ENCODE data around the gene C15orf39.
"Not testable (repeated sequence)": the region's sequence is repeated elsewhere in the genome, so short reads cannot be mapped to it uniquely, and the experiment has no call there.

C15orf39 gene

GRCh38 chr15:75249726-75250125, 48.0 kb downstream of the C15orf39 start:
- no CpG with 5 or more reads among the region's 4 CpGs for WGBS, 2 experiments (ENCODE audit: insufficient coverage in 2 of 2)
- Histone ChIP-seq H3K4me3 (ENCODE audit: extremely low read depth, insufficient read depth, low read length, poor library complexity, severe bottlenecking) (no peak overlapping the region), H3K27ac (ENCODE audit: low read depth, low read length, severe bottlenecking) (no peak overlapping the region), H3K9me3 (ENCODE audit: control insufficient read depth, low read length) (no peaks in the 10 kb centered on the region), H3K4me1 (ENCODE audit: control insufficient read depth, insufficient read depth, low read length, poor library complexity, severe bottlenecking) (no peaks in the 10 kb centered on the region), H3K36me3 (ENCODE audit: control insufficient read depth, insufficient read depth, low read length) (no peaks in the 10 kb centered on the region)

- 100% methylated on average over 2 of the region's 4 CpGs for WGBS, 2 experiments (ENCODE audit: insufficient coverage in 2 of 2)
- H3K4me1 ChIP-seq (ENCODE audit: control insufficient read depth, insufficient read depth, low read length, poor library complexity, severe bottlenecking); H3K36me3 ChIP-seq (ENCODE audit: control insufficient read depth, insufficient read depth, low read length); H3K27ac ChIP-seq (ENCODE audit: low read depth, low read length, severe bottlenecking); H3K9me3 ChIP-seq (ENCODE audit: control insufficient read depth, low read length); H3K4me3 ChIP-seq (ENCODE audit: extremely low read depth, insufficient read depth, low read length, poor library complexity, severe bottlenecking): not testable (repeated sequence)
These were observed 49.7 kb downstream of the C15orf39 start for GRCh38 chr15:75251343-75251742.

GRCh38 chr15:75252285-75252684, 50.6 kb downstream of the C15orf39 start:
- not testable (repeated sequence) for H3K9me3 ChIP-seq (ENCODE audit: control insufficient read depth, low read length); H3K27ac ChIP-seq (ENCODE audit: low read depth, low read length, severe bottlenecking); H3K4me1 ChIP-seq (ENCODE audit: control insufficient read depth, insufficient read depth, low read length, poor library complexity, severe bottlenecking); H3K36me3 ChIP-seq (ENCODE audit: control insufficient read depth, insufficient read depth, low read length); H3K4me3 ChIP-seq (ENCODE audit: extremely low read depth, insufficient read depth, low read length, poor library complexity, severe bottlenecking)
- WGBS, 2 experiments (ENCODE audit: insufficient coverage in 2 of 2): 90 to 94% methylated on average over 2 of the region's 4 CpGs

GRCh38 chr15:75258034-75258433, 56.4 kb downstream of the C15orf39 start, which contains the start of gene GOLGA6C:
TSS of gene GOLGA6C (plus strand) at chr15:75258334. CDS start at chr15:75258599, 265 bp downstream.
- WGBS, 2 experiments (ENCODE audit: insufficient coverage in 2 of 2): no CpG with 5 or more reads among the region's 2 CpGs
- not testable (repeated sequence) for H3K27ac ChIP-seq (ENCODE audit: low read depth, low read length, severe bottlenecking); H3K36me3 ChIP-seq (ENCODE audit: control insufficient read depth, insufficient read depth, low read length); H3K4me1 ChIP-seq (ENCODE audit: control insufficient read depth, insufficient read depth, low read length, poor library complexity, severe bottlenecking); H3K9me3 ChIP-seq (ENCODE audit: control insufficient read depth, low read length); H3K4me3 ChIP-seq (ENCODE audit: extremely low read depth, insufficient read depth, low read length, poor library complexity, severe bottlenecking)

- not testable (repeated sequence) for H3K27ac ChIP-seq (ENCODE audit: low read depth, low read length, severe bottlenecking)
- WGBS, 2 experiments (ENCODE audit: insufficient coverage in 2 of 2): 83 to 87% methylated on average over 1 to 3 of the region's 16 CpGs
These were observed 57.1 kb downstream of the C15orf39 start for GRCh38 chr15:75258620-75259343.

GRCh38 chr15:75259873-75260272, 58.2 kb downstream of the C15orf39 start:
- H3K4me3 ChIP-seq (ENCODE audit: extremely low read depth, insufficient read depth, low read length, poor library complexity, severe bottlenecking); H3K9me3 ChIP-seq (ENCODE audit: control insufficient read depth, low read length): not testable (repeated sequence)
- WGBS, 2 experiments (ENCODE audit: insufficient coverage in 2 of 2): no CpG with 5 or more reads among the region's 3 CpGs

More at GRCh38 chr15:75258620-75259343, 57.1 kb downstream of the C15orf39 start:
- H3K4me1 ChIP-seq (ENCODE audit: control insufficient read depth, insufficient read depth, low read length, poor library complexity, severe bottlenecking); H3K9me3 ChIP-seq (ENCODE audit: control insufficient read depth, low read length); H3K4me3 ChIP-seq (ENCODE audit: extremely low read depth, insufficient read depth, low read length, poor library complexity, severe bottlenecking); H3K36me3 ChIP-seq (ENCODE audit: control insufficient read depth, insufficient read depth, low read length): not testable (repeated sequence)

More at GRCh38 chr15:75259873-75260272, 58.2 kb downstream of the C15orf39 start:
- not testable (repeated sequence) for H3K36me3 ChIP-seq (ENCODE audit: control insufficient read depth, insufficient read depth, low read length); H3K27ac ChIP-seq (ENCODE audit: low read depth, low read length, severe bottlenecking); H3K4me1 ChIP-seq (ENCODE audit: control insufficient read depth, insufficient read depth, low read length, poor library complexity, severe bottlenecking)
